Right atrium auricular region (tissue), 2 donors: ENCODE measurements around the gene TPGS1. TPM values are rescaled to one million over a fixed set of nuclear protein-coding genes. Genes with fewer than 3 reads are reported as not detected.

Source experiments
- DNase-seq: peaks from one replicate; pipeline ENCODE4 v3.0.0-alpha.2; 2019; ENCODE audit warnings: low spot score
- H3K27ac ChIP-seq, 2 donors: fragments of 200-600 bp; sonication (generic); 1 replicate in 1 of 2; 2 replicates in 1 of 2; pipeline ENCODE4 v1.5.1; 2016 to 2019
- H3K27me3 ChIP-seq, 2 donors: fragments of 200-600 bp; sonication (generic); one replicate each; pipeline versions ENCODE4 v1.5.1 to v1.6.0; 2017 to 2019
- H3K36me3 ChIP-seq: fragments of 200-600 bp; sonication (generic); one replicate; pipeline ENCODE4 v1.5.1; 2016
- H3K4me1 ChIP-seq, 2 donors: fragments of 200-600 bp; sonication (generic); one replicate each; pipeline versions ENCODE4 v1.5.1 to v1.6.0; 2017 to 2019
- H3K4me3 ChIP-seq, 2 donors: fragments of 200-600 bp; sonication (generic); 1 replicate in 1 of 2; 2 replicates in 1 of 2; pipeline ENCODE4 v1.5.1; 2017 to 2019; ENCODE audit warnings: mild to moderate bottlenecking in 1 of 2, moderate library complexity in 1 of 2
- H3K9me3 ChIP-seq, 2 donors: fragments of 200-600 bp; sonication (generic); one replicate each; pipeline ENCODE4 v1.5.1; 2019
- CTCF ChIP-seq, 2 donors: fragments of 200-600 bp; sonication (generic); IDR thresholded peaks; one replicate each; pipeline ENCODE4 v1.5.1; 2019; ENCODE audit warnings: antibody characterized with exemption in 2 of 2
- total RNA-seq, 2 donors: library from RNA; depleted of rRNA; stranded (reverse); fragments of >200 nt; gene quantifications; one replicate each; pipeline ENCODE4 v1.1.0, GENCODE V29; 2016

TPGS1 gene
- total RNA-seq, 2 donors from 2014 or later = 30.3 to 33.2 TPM

GRCh38 chr19:530134-531008 lies 23.1 kb downstream of the TPGS1 start:
- H3K36me3 ChIP-seq = peaks cover 1% of the 10 kb centered on the region
- no peaks in the 10 kb centered on the region for H3K27me3 ChIP-seq
- H3K9me3 ChIP-seq = no peaks in the 10 kb centered on the region
- TF ChIP-seq CTCF (IDR thresholded peaks at IDR 0.05) = no peak
- H3K27ac ChIP-seq = peak overlapping the region; percentile 95 to 97
- no peak for DNase-seq
- peak overlapping the region; percentile 97 to 99 for H3K4me3 ChIP-seq
- peaks cover 0 to 29% of the 10 kb centered on the region in 2 donors for H3K4me1 ChIP-seq

GRCh38 chr19:531009-531752 lies 23.9 kb downstream of the TPGS1 start:
- H3K4me3 ChIP-seq = peak overlapping the region; percentile 97 to 99
- H3K27me3 ChIP-seq = no peaks in the 10 kb centered on the region
- DNase-seq = peak; percentile 75
- peaks cover 0 to 33% of the 10 kb centered on the region in 2 donors for H3K4me1 ChIP-seq
- peak overlapping the region; percentile 95 to 97 for H3K27ac ChIP-seq
- H3K9me3 ChIP-seq = no peaks in the 10 kb centered on the region
- TF ChIP-seq CTCF (IDR thresholded peaks at IDR 0.05) = no peak
- peaks cover 9% of the 10 kb centered on the region for H3K36me3 ChIP-seq

GRCh38 chr19:531753-532560 lies 24.7 kb downstream of the TPGS1 start, which contains the start of gene CDC34:
Gene CDC34, plus strand, starts transcription at chr19:531760. Its CDS starts 172 bp downstream, at chr19:531932.
- no peak for DNase-seq
- no peaks in the 10 kb centered on the region for H3K9me3 ChIP-seq
- H3K27me3 ChIP-seq = no peaks in the 10 kb centered on the region
- peaks cover 0 to 33% of the 10 kb centered on the region in 2 donors for H3K4me1 ChIP-seq
- peak within 1 kb of the TSS; percentile 95 to 97 for H3K27ac ChIP-seq
- TF ChIP-seq CTCF (IDR thresholded peaks at IDR 0.05) = no peak
- peak within 1 kb of the TSS; percentile 97 to 99 for H3K4me3 ChIP-seq
- H3K36me3 ChIP-seq = peaks cover 17% of the 10 kb centered on the region

- DNase-seq = peak; percentile 83
- Histone ChIP-seq H3K27ac (peak overlapping the region; percentile 95), H3K36me3 (peaks cover 23% of the 10 kb centered on the region), H3K27me3 (no peaks in the 10 kb centered on the region), H3K9me3 (no peaks in the 10 kb centered on the region), H3K4me1 (peaks cover 0 to 33% of the 10 kb centered on the region in 2 donors), H3K4me3 (peak overlapping the region; percentile 97 to 99)
- TF ChIP-seq CTCF (IDR thresholded peaks at IDR 0.05) = peak in 1 of 2 donors; percentile 59
Measured at GRCh38 chr19:532561-533363, 25.5 kb downstream of the TPGS1 start.
